Adrenal gland (tissue), 12 donors: ENCODE data around the gene AXL. TPM values are rescaled to one million over a fixed set of nuclear protein-coding genes. Genes with fewer than 3 reads are reported as not detected.

Experiments used
- polyA plus RNA-seq, 3 donors: library from polyadenylated mRNA; stranded (reverse); fragments of 200-250 nt in 2 of 3; fragments of 350-450 nt in 1 of 3; fragmentation: Illumina TruSeq in 1 of 3; extraction: RNeasy Lipid Tissue Mini Kit (QIAGEN cat#74804) in 1 of 3; gene quantifications; one replicate each; pipeline ENCODE4 v1.2.3, GENCODE V29; 2013 to 2014
- small RNA-seq, 2 donors: library from RNA; depleted of rRNA; stranded (forward); fragments of <200 nt; gene quantifications; one replicate each; pipeline ENCODE3, GENCODE V24; 2016
- total RNA-seq, 9 donors: library from RNA; depleted of rRNA in 4 of 9; stranded (reverse); fragments of >200 nt in 4 of 9; fragments of 120-200 nt in 1 of 9; fragmentation: NEBNext Ultra II Directional in 1 of 9; extraction: Animal tissue kit (Norgen Biotek cat#: 25700) in 1 of 9; gene quantifications; one replicate each; pipeline versions ENCODE4 v1.1.0 to v1.2.4, GENCODE V29; 2013 to 2023
- donor health status: healthy with polysubstance abuse.
- donor health status: Bipolar disorder and iron deficiency.
- donor health status: DM: yes; HTN: yes; CAD: no.
- donor health status: DM: no; HTN: no; CAD: no.
- donor health status: DM: no; HTN: no; CAD: no.
- donor health status: DM: yes; HTN: yes; CAD: no.

AXL gene
- total and polyA plus RNA-seq, 12 donors: 12.0 to 105 (median 50.0) TPM

Small RNAs within 50 kb of the gene (small RNA-seq; reads per million reads assigned to genes)
- gene RN7SL34P: 0 to 0.12 reads per million in 2 donors

Other genes starting within 250 kb of the AXL start
- under 1 TPM in 2 of 9 donors, not detected in 7; 0.15 to 0.32 TPM for gene CYP2B6, start 227.9 kb upstream of the AXL start, total RNA-seq
- gene CYP2B6, start 227.9 kb upstream of the AXL start, polyA plus RNA-seq: under 1 TPM in 1 of 3 donors, not detected in 2; 0.22 TPM
- not detected for gene CYP2A13, start 130.8 kb upstream of the AXL start, total RNA-seq
- gene CYP2A13, start 130.8 kb upstream of the AXL start, polyA plus RNA-seq: not detected
- not detected for gene CYP2F1, start 104.8 kb upstream of the AXL start, total RNA-seq
- not detected for gene CYP2F1, start 104.8 kb upstream of the AXL start, polyA plus RNA-seq
- 1 to 10 TPM in 8 of 9 donors, under 1 TPM in 1; 0.06 to 4.7 (median 2.2) TPM for gene CYP2S1, start 26.0 kb upstream of the AXL start, total RNA-seq
- gene CYP2S1, start 26.0 kb upstream of the AXL start, polyA plus RNA-seq: 1 to 10 TPM in 2 of 3 donors, under 1 TPM in 1; 0.84 to 1.2 (median 1.2) TPM
- 100 to 1,000 TPM in 8 of 9 donors, 10 to 100 TPM in 1; 55.8 to 175 (median 146) TPM for gene HNRNPUL1, start 45.1 kb downstream of the AXL start, total RNA-seq
- 100 to 1,000 TPM in 2 of 3 donors, 10 to 100 TPM in 1; 90.4 to 130 (median 101) TPM for gene HNRNPUL1, start 45.1 kb downstream of the AXL start, polyA plus RNA-seq
- gene CCDC97, start 90.9 kb downstream of the AXL start, total RNA-seq: 10 to 100 TPM in 7 of 9 donors, 1 to 10 TPM in 2; 8.2 to 25.6 (median 18.9) TPM
- gene CCDC97, start 90.9 kb downstream of the AXL start, polyA plus RNA-seq: 10 to 100 TPM in 1 of 3 donors, 1 to 10 TPM in 2; 9.4 to 17.4 (median 10.0) TPM
- 10 to 100 TPM in 8 of 9 donors, 1 to 10 TPM in 1; 1.6 to 75.9 (median 38.2) TPM for gene TGFB1, start 134.7 kb downstream of the AXL start, total RNA-seq
- 10 to 100 TPM in 2 of 3 donors, 1 to 10 TPM in 1; 8.7 to 37.9 (median 17.1) TPM for gene TGFB1, start 134.7 kb downstream of the AXL start, polyA plus RNA-seq
- gene B9D2, start 144.9 kb downstream of the AXL start, total RNA-seq: 10 to 100 TPM in 5 of 9 donors, 1 to 10 TPM in 4; 6.4 to 16.8 (median 12.1) TPM
- gene B9D2, start 144.9 kb downstream of the AXL start, polyA plus RNA-seq: 10 to 100 TPM in 1 of 3 donors, 1 to 10 TPM in 2; 2.7 to 14.4 (median 8.9) TPM
- gene TMEM91, start 157.3 kb downstream of the AXL start, total RNA-seq: 10 to 100 TPM in 2 of 9 donors, 1 to 10 TPM in 7; 2.0 to 13.5 (median 9.4) TPM
- 10 to 100 TPM in 2 of 3 donors, 1 to 10 TPM in 1; 1.9 to 88.6 (median 30.6) TPM for gene TMEM91, start 157.3 kb downstream of the AXL start, polyA plus RNA-seq
- gene EXOSC5, start 178.1 kb downstream of the AXL start, total RNA-seq: 10 to 100 TPM; 12.2 to 73.7 (median 28.5) TPM
- 10 to 100 TPM in 2 of 3 donors, 1 to 10 TPM in 1; 4.2 to 38.7 (median 18.4) TPM for gene EXOSC5, start 178.1 kb downstream of the AXL start, polyA plus RNA-seq
- 100 to 1,000 TPM in 6 of 9 donors, 10 to 100 TPM in 3; 51.8 to 294 (median 114) TPM for gene BCKDHA, start 178.6 kb downstream of the AXL start, total RNA-seq
- gene BCKDHA, start 178.6 kb downstream of the AXL start, polyA plus RNA-seq: 10 to 100 TPM; 17.6 to 44.3 (median 30.4) TPM
- 1 to 10 TPM in 7 of 9 donors, under 1 TPM in 2; 0.30 to 6.5 (median 2.0) TPM for gene B3GNT8, start 208.2 kb downstream of the AXL start, total RNA-seq
- 1 to 10 TPM in 2 of 3 donors, under 1 TPM in 1; 0.15 to 3.5 (median 1.2) TPM for gene B3GNT8, start 208.2 kb downstream of the AXL start, polyA plus RNA-seq
- gene DMAC2, start 220.7 kb downstream of the AXL start, total RNA-seq: 10 to 100 TPM; 35.5 to 60.9 (median 46.5) TPM
- gene DMAC2, start 220.7 kb downstream of the AXL start, polyA plus RNA-seq: 10 to 100 TPM; 30.7 to 50.1 (median 45.3) TPM
- not detected for gene ERICH4, start 223.9 kb downstream of the AXL start, total RNA-seq
- under 1 TPM in 1 of 3 donors, not detected in 2; 0.10 TPM for gene ERICH4, start 223.9 kb downstream of the AXL start, polyA plus RNA-seq